ENCODE data around the gene GPC6.

GPC6 gene

GRCh38 chr13:94309997-94310855, 1083.6 kb downstream of the GPC6 start:
- TF ChIP-seq GATA2 (IDR thresholded peaks at IDR 0.05; ENCODE audit: low read depth, low read length) (no peak), GATA3 (IDR thresholded peaks at IDR 0.05; ENCODE audit: low read depth, low read length) (no peak)

GRCh38 chr13:94311893-94312292, 1085.3 kb downstream of the GPC6 start:
- TF ChIP-seq GATA3 (IDR thresholded peaks at IDR 0.05; ENCODE audit: low read depth, low read length) (no peak), GATA2 (IDR thresholded peaks at IDR 0.05; ENCODE audit: low read depth, low read length) (no peak)

DNA sequence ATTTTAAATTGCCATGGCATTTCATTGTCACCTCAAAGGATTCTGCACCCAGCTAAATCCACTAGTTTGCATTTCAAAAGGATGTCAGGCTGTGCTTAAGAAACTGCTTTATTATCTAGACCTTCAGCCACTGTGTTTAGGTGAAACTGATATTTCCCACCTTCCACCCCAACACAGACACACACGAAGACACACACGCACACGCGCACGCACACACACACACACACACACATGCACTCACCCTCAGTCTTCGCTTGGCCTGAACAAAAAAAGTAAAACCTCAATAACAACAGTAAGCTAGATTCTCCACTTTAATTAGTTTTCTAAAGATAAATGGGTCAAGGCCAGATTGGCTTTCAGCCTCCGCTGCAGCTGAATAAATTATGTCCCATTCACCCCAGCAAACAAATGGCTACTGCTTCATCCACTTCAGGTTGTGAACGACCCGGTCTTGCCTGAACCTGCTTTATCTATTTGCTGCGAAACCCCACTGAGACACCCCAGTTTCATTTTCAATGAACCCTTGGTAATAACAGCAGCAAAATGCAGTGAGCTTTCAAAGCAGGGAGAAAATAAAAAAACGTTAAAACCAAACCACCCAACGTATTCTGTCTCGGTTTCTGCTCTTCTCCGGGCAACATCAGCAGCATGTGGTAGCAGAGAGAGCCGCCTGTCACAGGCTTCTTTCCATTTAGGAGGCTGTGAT, 1086.1 kb downstream of the GPC6 start:
- TF ChIP-seq GATA2 (IDR thresholded peaks at IDR 0.05; ENCODE audit: low read depth, low read length) (no peak), GATA3 (IDR thresholded peaks at IDR 0.05; ENCODE audit: low read depth, low read length) (no peak)

GRCh38 chr13:94313321-94313910, 1086.8 kb downstream of the GPC6 start:
- no peak for TF ChIP-seq GATA3 (IDR thresholded peaks at IDR 0.05; ENCODE audit: low read depth, low read length)

- TF ChIP-seq GATA2 (IDR thresholded peaks at IDR 0.05; ENCODE audit: low read depth, low read length): no peak
- TF ChIP-seq GATA3 (IDR thresholded peaks at IDR 0.05; ENCODE audit: low read depth, low read length): no peak
Observed at GRCh38 chr13:94313926-94314325, 1087.3 kb downstream of the GPC6 start.

- TF ChIP-seq GATA3 (IDR thresholded peaks at IDR 0.05; ENCODE audit: low read depth, low read length): no peak
- no peak for TF ChIP-seq GATA2 (IDR thresholded peaks at IDR 0.05; ENCODE audit: low read depth, low read length)
Observed at GRCh38 chr13:94315188-94315587, 1088.6 kb downstream of the GPC6 start.

DNA sequence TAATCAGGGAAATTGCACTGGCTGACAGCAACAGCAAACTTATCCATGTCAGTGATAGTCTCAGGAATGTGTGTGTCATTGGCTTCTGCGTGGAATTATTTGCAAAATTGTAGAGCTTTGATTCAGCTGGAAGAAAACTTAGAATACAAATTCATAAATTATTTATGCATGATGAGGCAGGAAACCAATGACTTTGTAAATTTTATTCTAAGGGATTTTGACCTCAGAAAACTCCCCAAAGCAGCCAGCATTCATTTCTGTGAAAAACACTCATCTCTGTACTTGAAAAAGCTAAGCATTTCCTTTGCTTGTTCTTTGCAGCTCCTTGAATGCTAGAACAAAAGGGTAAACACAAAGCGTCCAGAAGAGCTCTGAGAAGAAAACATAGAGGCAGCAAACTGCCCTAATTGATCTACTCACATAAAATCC, 1090.5 kb downstream of the GPC6 start:
- TF ChIP-seq GATA2 (IDR thresholded peaks at IDR 0.05; ENCODE audit: low read depth, low read length): no peak
- TF ChIP-seq GATA3 (IDR thresholded peaks at IDR 0.05; ENCODE audit: low read depth, low read length): no peak

GRCh38 chr13:94318418-94318817, 1091.8 kb downstream of the GPC6 start:
- TF ChIP-seq GATA3 (IDR thresholded peaks at IDR 0.05; ENCODE audit: low read depth, low read length): no peak
- no peak for TF ChIP-seq GATA2 (IDR thresholded peaks at IDR 0.05; ENCODE audit: low read depth, low read length)

DNA sequence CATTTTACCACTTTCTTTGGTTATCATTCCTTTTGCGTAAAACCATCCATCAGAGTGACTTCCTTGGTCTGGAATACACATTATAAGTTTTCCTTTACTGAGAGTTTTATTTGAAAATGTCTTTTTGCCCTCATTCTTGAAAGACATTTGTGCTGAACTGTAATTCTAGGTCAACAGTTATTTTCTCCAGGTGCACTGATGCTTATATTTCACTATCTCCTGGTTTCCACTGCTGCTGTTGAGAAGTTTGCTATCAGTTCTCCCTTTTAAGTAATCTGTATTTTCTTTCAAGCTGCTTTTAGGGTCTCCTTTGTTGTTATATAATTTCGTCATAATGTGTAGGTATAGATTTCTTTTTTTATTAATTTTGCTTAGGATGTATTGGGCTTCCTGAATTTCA, 1092.9 kb downstream of the GPC6 start:
- TF ChIP-seq GATA3 (IDR thresholded peaks at IDR 0.05; ENCODE audit: low read depth, low read length) (no peak), GATA2 (IDR thresholded peaks at IDR 0.05; ENCODE audit: low read depth, low read length) (no peak)

DNA sequence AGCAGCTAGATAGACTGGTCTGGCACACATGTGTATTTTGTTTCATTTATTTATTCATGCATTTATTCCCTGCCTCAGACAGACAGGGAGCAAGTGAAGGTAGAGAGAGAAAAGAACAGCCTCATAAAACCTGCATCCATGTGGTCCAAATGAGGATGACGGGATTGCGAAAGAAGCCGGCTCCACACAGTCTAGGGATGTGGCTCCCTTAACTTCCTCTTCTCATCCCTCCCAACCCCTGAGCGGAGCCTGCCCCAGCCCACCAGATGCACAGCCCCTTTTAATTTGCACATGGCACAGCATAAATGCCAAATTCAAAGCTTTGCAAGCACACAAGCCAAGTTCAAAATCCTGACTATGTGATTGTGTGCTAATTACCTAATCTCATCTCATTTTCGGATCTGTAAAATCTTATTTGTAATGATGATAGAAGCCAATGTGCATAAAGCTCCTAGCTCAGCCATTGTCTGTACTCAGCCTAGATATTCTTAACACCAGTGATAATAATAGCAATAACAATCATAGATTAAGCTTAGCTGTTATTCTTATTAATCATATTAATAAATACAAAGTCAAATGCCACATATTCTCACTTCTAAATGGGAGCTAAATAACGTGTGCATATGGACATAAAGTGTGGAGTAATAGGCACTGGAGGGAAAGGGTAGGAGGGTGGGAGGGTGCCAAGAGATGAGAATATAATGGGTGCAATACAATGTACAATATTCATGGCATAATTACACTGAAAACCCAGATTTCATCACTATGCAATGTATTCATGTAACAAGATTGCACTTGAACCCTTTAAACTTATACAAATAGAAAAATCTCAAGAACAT, 1096.5 kb downstream of the GPC6 start:
- TF ChIP-seq GATA3 (IDR thresholded peaks at IDR 0.05; ENCODE audit: low read depth, low read length) (no peak), GATA2 (IDR thresholded peaks at IDR 0.05; ENCODE audit: low read depth, low read length) (no peak)

- TF ChIP-seq GATA3 (IDR thresholded peaks at IDR 0.05; ENCODE audit: low read depth, low read length) (no peak), GATA2 (IDR thresholded peaks at IDR 0.05; ENCODE audit: low read depth, low read length) (no peak)
Observed at GRCh38 chr13:94323764-94324758, 1097.5 kb downstream of the GPC6 start.

DNA sequence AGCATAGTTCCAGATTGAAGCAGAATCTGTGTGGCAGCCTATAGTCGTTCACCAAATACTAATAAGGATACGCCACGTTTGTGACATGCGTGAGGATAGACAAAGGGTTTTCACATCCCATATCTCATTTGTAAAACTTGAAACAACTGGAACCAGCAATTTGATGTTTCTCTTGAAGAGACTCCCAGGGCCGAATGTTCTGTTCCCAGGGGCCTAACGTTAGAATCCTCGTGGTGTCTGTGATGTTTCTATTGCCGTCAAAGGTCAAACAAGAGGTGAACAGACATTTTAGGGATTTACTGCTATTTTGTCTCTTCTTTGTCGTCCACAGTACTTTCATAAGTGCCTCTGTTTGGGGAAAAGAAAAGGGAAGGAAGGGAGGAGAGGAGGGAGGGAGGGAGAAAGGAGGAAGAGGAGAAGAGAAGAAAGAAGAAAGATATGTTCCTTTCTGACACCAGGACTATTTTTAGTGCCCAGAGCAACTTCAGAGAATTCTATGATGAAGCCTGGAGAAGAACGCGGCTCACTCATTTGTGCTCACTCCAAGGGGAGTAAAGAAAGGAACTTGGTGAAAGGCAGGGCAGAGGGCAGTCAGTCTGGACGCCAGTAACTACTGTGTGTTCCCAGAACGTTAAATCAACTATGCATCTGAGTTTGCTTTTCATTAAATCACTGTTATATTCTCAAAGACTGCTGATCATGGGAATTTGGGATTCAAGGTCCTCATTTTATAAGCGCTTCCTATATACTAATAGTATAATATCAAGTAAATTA, 1098.3 kb downstream of the GPC6 start:
- TF ChIP-seq GATA3 (IDR thresholded peaks at IDR 0.05; ENCODE audit: low read depth, low read length): no peak
- no peak for TF ChIP-seq GATA2 (IDR thresholded peaks at IDR 0.05; ENCODE audit: low read depth, low read length)

Data from SH-SY5Y (cell line).